CD4-positive, alpha-beta T cell treated with Interferon alpha-2 for 1 hour (primary cell): ENCODE data around the gene KLHL22.
"Not testable (repeated sequence)": the region's sequence is repeated elsewhere in the genome, so short reads cannot be mapped to it uniquely, and the experiment has no call there.

Experiments used
- DNase-seq, 2 donors: peaks; one replicate each; pipeline ENCODE4 v3.0.0-alpha.2; 2020 to 2022

KLHL22 gene

GRCh38 chr22:20415241-20415640 lies 80.4 kb downstream of the KLHL22 start:
- not testable (repeated sequence) for DNase-seq

GRCh38 chr22:20414450-20414849 lies 81.1 kb downstream of the KLHL22 start:
- no peak for DNase-seq

GRCh38 chr22:20414059-20414440 lies 81.5 kb downstream of the KLHL22 start:
- DNase-seq = no peak

DNA sequence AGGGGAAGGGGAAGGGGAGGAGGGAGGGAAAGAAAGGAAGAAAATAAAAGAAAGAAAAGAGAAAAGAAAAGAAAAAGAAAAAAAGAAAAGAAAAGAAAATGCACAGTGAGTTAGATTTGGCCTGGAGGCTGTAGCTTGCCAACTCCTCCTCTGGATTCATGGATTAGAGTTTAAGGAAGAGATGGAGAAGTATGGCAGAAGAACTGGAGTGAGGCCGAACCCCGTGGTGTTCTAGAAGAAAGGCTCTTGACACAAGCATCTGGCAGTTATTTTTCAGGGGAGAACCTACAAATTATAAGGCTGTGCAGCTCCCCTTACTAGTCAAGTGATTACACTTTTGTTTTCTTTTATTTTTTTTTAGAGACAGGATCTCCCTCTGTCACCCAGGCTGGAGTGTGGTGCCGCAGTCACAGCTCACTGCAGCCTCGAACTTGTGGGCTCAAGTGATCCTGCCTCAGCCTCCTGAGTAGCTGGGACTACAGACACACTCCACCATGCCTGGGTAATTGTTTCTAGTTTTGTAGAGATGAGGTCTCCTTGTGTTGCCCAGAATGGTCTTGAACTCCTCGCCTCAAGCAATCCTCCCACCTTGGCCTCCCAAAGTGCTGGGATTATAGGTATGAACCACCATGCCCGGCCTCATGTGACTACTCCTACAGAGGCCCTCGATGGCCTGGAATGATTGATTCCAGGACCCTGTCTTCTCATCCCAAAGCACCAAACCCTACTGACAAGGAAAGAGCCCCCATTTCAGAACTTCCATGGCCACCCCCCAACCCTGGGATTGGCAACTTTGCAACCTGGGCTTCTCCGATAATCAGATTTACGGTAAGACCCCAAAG lies 82.2 kb downstream of the KLHL22 start:
- no peak for DNase-seq

DNA sequence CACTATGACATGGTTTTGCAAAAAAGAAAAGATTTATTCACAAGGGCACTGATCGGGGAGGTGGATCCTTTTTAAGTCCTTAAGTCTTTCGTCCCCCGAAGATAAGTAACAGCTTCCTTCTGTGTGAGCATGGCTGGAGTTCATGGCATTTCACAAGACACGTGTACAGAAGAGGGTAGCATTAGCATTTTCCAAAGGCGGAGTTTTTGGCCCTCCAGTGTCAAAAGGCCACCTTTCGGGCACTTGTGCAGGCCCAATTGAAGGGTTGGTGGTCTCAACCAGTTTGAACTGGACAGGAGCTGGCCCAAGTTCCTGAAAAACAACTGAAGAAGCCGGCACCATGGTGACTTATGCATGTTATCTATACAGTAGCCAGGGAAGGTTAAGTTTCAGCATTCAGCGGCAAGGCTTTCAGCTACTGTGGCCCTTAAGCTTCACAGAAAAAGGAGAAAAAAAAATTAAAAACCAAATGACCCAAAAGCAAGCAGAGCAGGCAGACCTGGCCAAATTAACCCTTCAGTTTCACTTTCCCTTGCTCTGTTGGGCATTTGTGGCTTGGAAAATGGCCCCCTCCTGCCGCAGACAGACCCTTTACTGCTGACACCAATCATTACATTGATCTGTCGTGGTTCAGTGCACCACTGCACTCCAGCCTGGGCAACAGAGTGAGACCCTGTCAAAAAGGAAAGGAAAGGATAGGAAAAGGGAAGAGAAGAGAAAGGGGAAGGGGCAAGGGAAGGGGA lies 83.0 kb downstream of the KLHL22 start:
- no peak for DNase-seq

GRCh38 chr22:20409385-20409784 lies 86.2 kb downstream of the KLHL22 start:
- not testable (repeated sequence) for DNase-seq

DNA sequence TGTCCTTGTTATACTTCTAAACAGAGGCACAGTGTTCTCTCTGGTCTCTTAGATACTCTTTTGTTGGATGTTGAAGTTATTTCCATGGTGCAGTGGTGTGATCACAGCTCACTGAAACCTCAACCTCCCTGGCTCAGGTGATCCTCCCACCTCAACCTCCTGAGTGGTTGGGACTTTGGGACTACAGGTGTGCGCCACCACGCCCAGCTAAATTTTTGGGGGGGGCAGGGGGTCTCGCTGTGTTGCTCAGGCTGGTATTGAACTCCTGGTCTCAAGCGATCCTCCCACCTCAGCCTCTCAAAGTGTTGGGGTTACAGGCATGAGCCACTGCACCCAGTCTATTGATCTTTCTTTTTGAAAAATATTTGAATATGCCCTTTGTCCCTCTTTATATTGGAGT lies 86.7 kb downstream of the KLHL22 start:
- DNase-seq = no peak

DNA sequence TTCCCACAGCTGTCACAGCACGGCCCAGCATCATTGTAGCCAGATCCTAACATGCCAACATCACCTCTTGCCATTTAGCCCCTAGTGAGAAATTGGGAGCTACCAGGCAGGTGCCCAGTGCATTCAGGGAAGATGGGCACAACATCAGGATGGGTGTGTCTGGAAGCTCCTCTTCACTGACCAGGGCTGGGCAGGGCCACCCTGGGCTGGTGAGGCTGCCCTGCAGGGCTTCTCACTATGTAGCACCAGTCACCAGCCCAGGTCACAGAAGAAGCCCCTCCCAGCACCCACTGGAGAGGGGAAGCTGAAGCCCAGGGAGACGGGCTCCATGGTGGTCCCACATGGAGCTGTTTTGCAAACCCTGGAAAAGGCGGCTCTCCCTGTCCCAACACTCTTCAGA lies 87.8 kb downstream of the KLHL22 start:
- DNase-seq = no peak

DNA sequence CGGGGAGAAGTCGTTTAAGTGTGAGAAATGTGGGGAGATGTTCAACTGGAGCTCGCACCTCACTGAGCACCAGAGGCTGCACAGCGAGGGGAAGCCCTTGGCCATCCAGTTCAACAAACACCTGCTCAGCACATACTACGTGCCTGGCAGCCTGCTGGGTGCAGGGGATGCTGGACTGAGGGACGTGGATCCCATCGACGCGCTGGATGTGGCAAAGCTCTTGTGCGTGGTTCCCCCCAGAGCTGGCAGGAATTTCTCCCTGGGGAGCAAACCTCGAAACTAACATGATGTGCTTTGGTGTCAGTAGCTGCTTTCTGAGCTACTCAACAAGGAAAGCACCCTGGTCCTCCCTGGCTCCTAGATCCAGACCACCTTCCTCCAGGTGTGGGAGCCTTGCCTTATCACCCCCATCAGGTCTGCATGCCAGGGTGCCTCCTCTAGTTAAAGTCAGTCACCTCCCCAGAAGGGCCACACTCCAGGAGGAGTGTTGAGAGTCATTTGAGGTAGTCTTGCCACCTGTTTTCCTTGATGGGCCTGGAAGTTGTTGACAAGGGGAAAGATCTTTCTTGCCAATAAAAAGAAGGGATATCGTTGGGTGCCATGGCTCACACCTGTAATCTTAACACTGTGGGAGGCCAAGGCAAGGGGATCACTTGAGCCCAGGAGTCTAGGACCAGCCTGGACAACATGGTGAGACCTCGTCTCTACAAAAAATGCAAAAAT lies 88.7 kb downstream of the KLHL22 start:
- DNase-seq = no peak

GRCh38 chr22:20405931-20406685 lies 89.5 kb downstream of the KLHL22 start:
- no peak for DNase-seq

DNA sequence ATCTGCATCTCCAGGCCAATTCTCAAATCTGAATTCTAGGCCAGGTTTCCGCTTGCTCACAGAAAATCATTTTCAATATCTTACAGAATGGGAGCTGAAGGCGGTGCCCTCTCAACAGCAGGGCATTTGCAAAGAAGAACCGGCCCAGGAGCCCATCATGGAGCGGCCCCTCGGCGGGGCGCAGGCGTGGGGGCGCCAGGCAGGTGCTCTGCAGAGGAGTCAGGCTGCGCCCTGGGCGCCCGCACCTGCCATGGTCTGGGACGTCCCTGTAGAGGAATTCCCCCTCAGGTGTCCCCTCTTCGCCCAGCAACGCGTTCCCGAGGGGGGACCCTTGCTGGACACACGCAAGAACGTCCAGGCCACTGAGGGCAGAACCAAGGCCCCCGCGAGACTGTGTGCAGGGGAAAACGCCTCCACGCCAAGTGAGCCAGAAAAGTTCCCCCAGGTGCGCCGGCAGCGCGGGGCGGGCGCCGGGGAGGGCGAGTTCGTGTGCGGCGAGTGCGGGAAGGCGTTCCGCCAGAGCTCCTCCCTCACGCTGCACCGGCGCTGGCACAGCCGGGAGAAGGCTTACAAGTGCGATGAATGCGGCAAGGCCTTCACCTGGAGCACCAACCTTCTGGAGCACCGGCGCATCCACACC lies 90.2 kb downstream of the KLHL22 start:
- no peak for DNase-seq

DNA sequence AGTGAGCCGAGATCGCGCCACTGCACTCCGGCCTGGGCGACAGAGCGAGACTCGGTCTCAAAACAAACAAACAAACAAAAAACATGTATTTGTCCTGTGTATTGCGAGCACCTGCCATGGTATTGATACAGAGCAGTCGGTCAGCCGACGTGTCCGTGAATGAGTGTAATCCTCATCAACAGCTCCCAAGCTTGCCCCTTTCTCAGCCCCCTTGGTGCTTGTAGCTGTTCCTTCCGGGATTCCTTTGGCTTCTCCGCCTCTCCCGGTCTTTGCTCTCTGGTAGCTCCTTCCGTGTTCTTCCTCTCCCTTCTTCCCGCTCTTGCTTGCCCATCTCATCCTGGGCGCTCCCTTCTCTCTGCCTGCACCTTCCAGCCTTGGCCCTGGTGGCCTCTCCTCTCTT lies 90.7 kb downstream of the KLHL22 start:
- DNase-seq = no peak

- no peak for DNase-seq
Measured at GRCh38 chr22:20403779-20404140, 91.8 kb downstream of the KLHL22 start.

- DNase-seq = no peak
Measured at GRCh38 chr22:20402960-20403778, 92.4 kb downstream of the KLHL22 start.

DNA sequence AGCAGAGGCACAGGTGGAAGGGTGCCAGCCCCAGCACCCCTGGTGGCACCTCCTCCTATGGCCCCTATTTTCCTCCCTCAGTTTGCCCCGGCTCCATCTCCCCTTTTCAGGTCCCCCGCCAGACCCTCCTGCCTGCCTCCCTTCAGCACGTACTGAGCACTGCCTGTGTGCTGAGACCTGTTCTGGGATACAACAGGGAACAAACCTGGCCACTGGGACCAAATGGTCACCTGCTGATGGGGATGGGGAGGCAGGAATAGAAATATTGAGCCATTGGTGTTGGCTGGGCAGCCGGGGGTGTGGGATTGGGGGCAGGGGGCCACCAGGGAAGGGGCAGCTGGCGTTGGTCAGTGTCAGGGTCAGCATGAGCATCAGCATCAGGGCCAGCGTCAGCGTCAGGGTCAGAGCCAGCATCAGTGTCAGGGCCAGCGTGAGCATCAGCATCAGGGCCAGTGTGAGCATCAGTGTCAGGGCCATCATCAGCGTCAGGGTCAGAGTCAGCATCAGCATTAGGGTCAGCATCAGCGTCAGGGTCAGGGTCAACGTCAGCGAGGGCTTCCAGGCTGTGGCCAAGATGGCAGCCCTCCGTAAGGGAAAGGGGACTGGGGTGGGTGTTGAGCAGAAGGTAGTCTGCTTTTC lies 94.1 kb downstream of the KLHL22 start:
- no peak for DNase-seq

DNA sequence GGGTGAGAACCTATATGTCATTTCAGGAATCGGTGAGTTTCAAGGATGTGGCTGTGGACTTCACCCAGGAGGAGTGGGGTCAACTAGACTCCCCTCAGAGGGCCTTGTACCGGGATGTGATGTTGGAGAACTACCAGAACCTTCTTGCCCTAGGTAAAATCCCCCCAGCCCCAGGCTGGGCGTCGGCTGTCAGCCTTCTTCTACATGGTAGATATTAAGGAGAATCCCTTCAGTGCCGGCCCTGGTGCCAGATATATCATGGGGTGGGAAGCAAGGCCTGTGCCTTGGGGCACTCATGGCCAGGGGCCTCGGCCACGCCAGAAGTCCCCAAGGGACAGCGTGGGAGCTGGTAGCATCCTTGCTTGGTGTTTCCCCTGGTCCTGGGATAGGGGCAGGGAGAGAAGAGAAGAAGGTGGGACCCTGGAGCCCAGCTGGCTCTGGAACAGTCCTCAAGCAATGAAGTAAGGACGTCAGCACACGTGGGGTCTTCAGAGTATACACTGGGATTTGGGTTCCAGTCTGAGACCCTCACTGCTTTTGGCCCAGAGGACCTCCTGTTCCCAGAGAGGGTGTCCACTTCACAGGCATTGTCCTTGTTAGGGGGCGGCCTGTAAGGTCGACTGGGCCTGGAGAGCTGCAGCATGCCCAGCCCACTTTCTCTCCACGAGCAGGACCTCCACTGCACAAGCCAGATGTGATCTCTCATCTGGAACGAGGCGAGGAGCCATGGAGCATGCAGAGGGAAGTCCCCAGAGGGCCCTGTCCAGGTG lies 94.8 kb downstream of the KLHL22 start:
- no peak for DNase-seq

DNA sequence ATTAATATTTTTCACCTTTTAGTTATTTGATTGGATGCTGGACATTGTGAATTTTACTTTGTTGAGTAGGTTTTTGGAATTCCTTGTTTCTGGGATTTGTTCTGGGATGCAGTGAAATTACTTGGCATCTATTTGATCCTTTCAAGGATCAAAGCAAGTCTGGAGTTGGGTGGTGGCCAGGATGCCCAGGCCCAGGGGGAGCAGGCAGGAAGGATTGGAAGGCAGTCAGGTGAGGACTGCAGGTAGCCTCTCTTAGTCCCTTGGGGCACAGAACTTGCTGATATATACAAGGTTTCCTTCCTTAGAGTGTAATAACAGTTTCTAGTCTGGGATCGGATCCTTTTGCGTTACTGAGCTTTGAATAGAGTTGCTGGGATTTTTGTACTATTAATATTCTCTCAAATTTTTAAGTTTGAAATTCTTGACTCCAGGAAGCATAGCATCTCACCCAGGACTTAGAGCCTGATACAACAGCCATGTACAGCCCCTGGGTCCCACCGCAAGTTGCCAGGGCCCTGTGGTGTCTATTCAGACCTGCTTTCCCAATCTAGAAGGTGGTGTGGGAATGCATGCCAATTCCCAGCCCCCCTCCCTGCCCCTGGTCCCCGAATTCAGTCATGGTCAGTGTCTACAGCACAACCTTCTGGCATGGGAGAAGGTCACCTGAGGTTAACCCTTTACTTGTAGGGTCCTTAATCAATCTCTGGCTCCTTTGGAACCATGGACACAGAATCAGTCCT lies 95.6 kb downstream of the KLHL22 start:
- DNase-seq = no peak

- no peak for DNase-seq
Measured at GRCh38 chr22:20398420-20398819, 97.2 kb downstream of the KLHL22 start.

GRCh38 chr22:20397498-20397897 lies 98.1 kb downstream of the KLHL22 start:
- DNase-seq = no peak
